CD4-positive, alpha-beta memory T cell (primary cell): ENCODE data around the gene ITGBL1. TPM values are rescaled to one million over a fixed set of nuclear protein-coding genes. Genes with fewer than 3 reads are reported as not detected.

Experiments
- CTCF ChIA-PET: fragments of 350-600 bp; sonication (Branson Sonifier 250); formaldehyde crosslinking; loops from one replicate; lab custom pipeline; 2021; ENCODE audit warnings: inconsistent platforms; ENCODE audit not compliant: partially characterized antibody; lab: Charles Lee
- POLR2A ChIA-PET: fragments of 350-600 bp; sonication (Branson Sonifier 250); formaldehyde crosslinking; loops from one replicate; lab custom pipeline; 2021; ENCODE audit not compliant: partially characterized antibody; lab: Charles Lee
- DNase-seq, 5 donors: peaks; one replicate each; pipeline versions ENCODE4 v3.0.0 to v3.0.0-alpha.2; 2020 to 2022; ENCODE audit warnings: mixed read lengths in 1 of 5
- H3K27ac ChIP-seq: one replicate; pipeline ENCODE4 v1.7.0; 2013; ENCODE audit warnings: low read depth, low read length
- H3K27me3 ChIP-seq: 2 replicates; pipeline ENCODE4 v1.7.0; 2013; ENCODE audit warnings: mild to moderate bottlenecking, low read length, moderate library complexity; ENCODE audit not compliant: insufficient read depth
- H3K36me3 ChIP-seq: 2 replicates; pipeline ENCODE4 v1.7.0; 2013; ENCODE audit warnings: mild to moderate bottlenecking, low read length, moderate library complexity; ENCODE audit not compliant: insufficient read depth
- H3K4me1 ChIP-seq: 2 replicates; pipeline ENCODE4 v1.7.0; 2013; ENCODE audit warnings: mild to moderate bottlenecking, low read length, moderate library complexity; ENCODE audit not compliant: insufficient read depth
- H3K4me3 ChIP-seq, 2 donors: one replicate each; pipeline ENCODE4 v1.7.0; 2013; ENCODE audit warnings: low read length in 2 of 2, mild to moderate bottlenecking in 1 of 2
- H3K9me3 ChIP-seq, 2 donors: one replicate each; pipeline ENCODE4 v1.7.0; 2013; ENCODE audit warnings: low read length in 2 of 2, control low read depth in 1 of 2; ENCODE audit not compliant: control insufficient read depth in 1 of 2
- H3K27ac Mint-ChIP-seq, 7 donors: one replicate each; pipeline ENCODE4 v1.8.0; 2020 to 2021; ENCODE audit warnings: mixed read lengths in 7 of 7, mild to moderate bottlenecking in 6 of 7, inconsistent platforms in 3 of 7, moderate library complexity in 3 of 7
- H3K27me3 Mint-ChIP-seq, 2 donors: one replicate each; pipeline ENCODE4 v1.8.0; 2020 to 2021; ENCODE audit warnings: mixed read lengths in 2 of 2
- H3K36me3 Mint-ChIP-seq, 2 donors: one replicate each; pipeline ENCODE4 v1.8.0; 2020 to 2021; ENCODE audit warnings: mixed read lengths in 2 of 2, inconsistent platforms in 1 of 2, mild to moderate bottlenecking in 1 of 2
- H3K4me1 Mint-ChIP-seq, 4 donors: one replicate each; pipeline ENCODE4 v1.8.0; 2020 to 2021; ENCODE audit warnings: mixed read lengths in 4 of 4, mild to moderate bottlenecking in 1 of 4
- H3K4me3 Mint-ChIP-seq, 8 donors: one replicate each; pipeline ENCODE4 v1.8.0; 2020 to 2021; ENCODE audit warnings: mixed read lengths in 8 of 8, mild to moderate bottlenecking in 7 of 8, moderate library complexity in 6 of 8, inconsistent platforms in 3 of 8
- H3K9me3 Mint-ChIP-seq, 8 donors: one replicate each; pipeline ENCODE4 v1.8.0; 2020 to 2021; ENCODE audit warnings: mixed read lengths in 8 of 8, mild to moderate bottlenecking in 5 of 8, inconsistent platforms in 3 of 8, moderate library complexity in 1 of 8
- intact Hi-C: fragments of 100-400 bp; cut with micrococcal nuclease; formaldehyde crosslinking; loops from one replicate; pipeline ENCODE4 v1.15.1; 2023
- polyA plus RNA-seq, 2 donors: library from polyadenylated mRNA; unstranded; fragments of 300-500 nt; fragmentation: Illumina TruSeq; gene quantifications; one replicate each; pipeline ENCODE4 v1.2.3, GENCODE V29; 2021
- total RNA-seq, 2 experiments: library from RNA; stranded (reverse); gene quantifications; one replicate each; pipeline ENCODE4 v1.2.3, GENCODE V29; 2021

The ITGBL1 gene
- total and polyA plus RNA-seq, 4 experiments from 2014 or later = not detected

GRCh38 chr13:101490406-101491015 lies 38.0 kb downstream of the ITGBL1 start:
- Histone ChIP-seq H3K27ac (no peak overlapping the region), H3K9me3 (no peaks in the 10 kb centered on the region), H3K4me3 (no peak overlapping the region), H3K27me3 (no peaks in the 10 kb centered on the region), H3K36me3 (no peaks in the 10 kb centered on the region), H3K4me1 (no peaks in the 10 kb centered on the region)
- no peaks in the 10 kb centered on the region for H3K36me3 Mint-ChIP-seq
- no peaks in the 10 kb centered on the region for H3K4me1 Mint-ChIP-seq
- no peak for DNase-seq
- ChIA-PET CTCF (no interaction called here), POLR2A (no interaction called here)
- no peak overlapping the region for H3K4me3 Mint-ChIP-seq
- H3K9me3 Mint-ChIP-seq = no peaks in the 10 kb centered on the region
- intact Hi-C loops = no loop called here
- no peaks in the 10 kb centered on the region for H3K27me3 Mint-ChIP-seq
- no peak overlapping the region for H3K27ac Mint-ChIP-seq

- Histone ChIP-seq H3K27me3 (no peaks in the 10 kb centered on the region), H3K36me3 (no peaks in the 10 kb centered on the region), H3K4me3 (no peak overlapping the region), H3K4me1 (no peaks in the 10 kb centered on the region), H3K27ac (no peak overlapping the region), H3K9me3 (no peaks in the 10 kb centered on the region)
- Mint-ChIP-seq H3K36me3 (no peaks in the 10 kb centered on the region), H3K27me3 (peaks cover 0 to 1% of the 10 kb centered on the region in 2 donors), H3K27ac (no peak overlapping the region), H3K4me3 (no peak overlapping the region), H3K4me1 (no peaks in the 10 kb centered on the region), H3K9me3 (no peaks in the 10 kb centered on the region)
- DNase-seq = no peak
- intact Hi-C loops = no loop called here
- CTCF ChIA-PET = no interaction called here
- POLR2A ChIA-PET = no interaction called here
Measured at GRCh38 chr13:101492251-101492910, 39.9 kb downstream of the ITGBL1 start.

GRCh38 chr13:101493541-101493940 lies 41.1 kb downstream of the ITGBL1 start:
- no peak for DNase-seq
- Mint-ChIP-seq H3K4me3 (no peak overlapping the region), H3K27me3 (peaks cover 0 to 1% of the 10 kb centered on the region in 2 donors), H3K4me1 (no peaks in the 10 kb centered on the region), H3K36me3 (no peaks in the 10 kb centered on the region), H3K27ac (no peak overlapping the region), H3K9me3 (no peaks in the 10 kb centered on the region)
- POLR2A ChIA-PET = no interaction called here
- Histone ChIP-seq H3K4me1 (no peaks in the 10 kb centered on the region), H3K27ac (no peak overlapping the region), H3K4me3 (no peak overlapping the region), H3K36me3 (no peaks in the 10 kb centered on the region), H3K27me3 (no peaks in the 10 kb centered on the region), H3K9me3 (no peaks in the 10 kb centered on the region)
- CTCF ChIA-PET = no interaction called here
- intact Hi-C loops = no loop called here

DNA sequence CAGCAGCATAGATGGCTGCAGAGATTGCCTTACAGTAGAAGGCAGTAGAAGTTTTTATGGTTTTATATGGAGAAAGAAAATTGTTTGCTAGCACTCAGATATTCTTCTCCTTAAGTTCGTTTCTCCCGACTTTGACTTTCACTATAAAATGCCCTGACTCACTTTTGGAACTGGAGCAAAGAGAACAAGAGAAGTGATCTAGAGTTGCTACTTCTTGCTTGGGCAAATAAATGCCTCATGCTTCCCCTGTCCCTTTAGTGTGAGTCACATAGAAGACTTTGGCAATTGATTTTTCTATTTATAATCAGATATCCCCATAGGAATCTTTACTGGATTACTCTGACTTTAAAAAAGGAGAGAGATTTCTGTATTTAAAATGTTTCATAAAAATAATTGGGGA lies 46.9 kb downstream of the ITGBL1 start:
- Histone ChIP-seq H3K36me3 (no peaks in the 10 kb centered on the region), H3K27ac (no peak overlapping the region), H3K27me3 (no peaks in the 10 kb centered on the region), H3K9me3 (no peaks in the 10 kb centered on the region), H3K4me1 (no peaks in the 10 kb centered on the region), H3K4me3 (no peak overlapping the region)
- Mint-ChIP-seq H3K36me3 (no peaks in the 10 kb centered on the region), H3K9me3 (no peaks in the 10 kb centered on the region), H3K4me3 (no peak overlapping the region), H3K27ac (no peak overlapping the region), H3K4me1 (no peaks in the 10 kb centered on the region), H3K27me3 (peaks cover 0 to 6% of the 10 kb centered on the region in 2 donors)
- ChIA-PET POLR2A (no interaction called here), CTCF (no interaction called here)
- intact Hi-C loops = no loop called here
- DNase-seq = no peak

- H3K4me1 ChIP-seq = no peaks in the 10 kb centered on the region
- H3K36me3 ChIP-seq = no peaks in the 10 kb centered on the region
- no peak overlapping the region for H3K4me3 Mint-ChIP-seq
- CTCF ChIA-PET = no interaction called here
- no peaks in the 10 kb centered on the region for H3K9me3 ChIP-seq
- no peak for DNase-seq
- no peaks in the 10 kb centered on the region for H3K36me3 Mint-ChIP-seq
- no peak overlapping the region for H3K27ac Mint-ChIP-seq
- POLR2A ChIA-PET = no interaction called here
- H3K27me3 ChIP-seq = no peaks in the 10 kb centered on the region
- intact Hi-C loops = no loop called here
- H3K27ac ChIP-seq = no peak overlapping the region
- no peaks in the 10 kb centered on the region for H3K4me1 Mint-ChIP-seq
- H3K27me3 Mint-ChIP-seq = peaks cover 8 to 12% of the 10 kb centered on the region in 2 donors
- no peaks in the 10 kb centered on the region for H3K9me3 Mint-ChIP-seq
- H3K4me3 ChIP-seq = no peak overlapping the region
Measured at GRCh38 chr13:101502618-101503017, 50.1 kb downstream of the ITGBL1 start.

GRCh38 chr13:101511161-101511560 lies 58.7 kb downstream of the ITGBL1 start:
- Mint-ChIP-seq H3K27ac (no peak overlapping the region), H3K9me3 (peaks cover 0 to 3% (median 0%) of the 10 kb centered on the region in 8 donors), H3K36me3 (no peaks in the 10 kb centered on the region), H3K4me1 (peaks cover 5 to 9% (median 7%) of the 10 kb centered on the region in 4 donors), H3K27me3 (peaks cover 9 to 11% of the 10 kb centered on the region in 2 donors), H3K4me3 (no peak overlapping the region)
- no peaks in the 10 kb centered on the region for H3K36me3 ChIP-seq
- no peak overlapping the region for H3K4me3 ChIP-seq
- CTCF ChIA-PET = interaction anchor here (1.8 to 2.9 kb wide), 2 partner anchors 246 to 1045 kb away, joined by 6 to 10 read pairs; no protein-coding TSS in a partner anchor
- DNase-seq = no peak
- intact Hi-C loops = no loop called here
- POLR2A ChIA-PET = no interaction called here
- no peak overlapping the region for H3K27ac ChIP-seq
- H3K4me1 ChIP-seq = peaks cover 10% of the 10 kb centered on the region
- H3K27me3 ChIP-seq = no peaks in the 10 kb centered on the region
- no peaks in the 10 kb centered on the region for H3K9me3 ChIP-seq

DNA sequence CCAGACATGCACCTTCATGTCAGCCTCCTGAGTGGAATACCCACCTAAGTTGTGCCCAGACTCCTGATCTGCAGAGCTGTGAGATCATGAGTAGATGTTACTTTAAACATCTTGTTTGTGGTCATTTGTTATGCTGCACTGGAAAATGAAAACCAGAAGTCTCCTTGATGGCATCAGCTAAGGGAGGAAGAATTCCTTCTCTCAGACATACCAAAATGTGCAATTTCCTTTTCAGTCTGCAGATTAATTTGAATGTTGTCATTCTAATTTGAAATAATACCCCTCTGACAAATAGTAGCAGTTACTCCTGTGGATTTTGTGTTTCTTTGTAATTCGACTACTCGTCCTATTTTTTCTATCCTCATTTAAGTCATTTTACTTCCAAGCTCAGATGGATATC lies 59.3 kb downstream of the ITGBL1 start:
- no peaks in the 10 kb centered on the region for H3K27me3 ChIP-seq
- no peak overlapping the region for H3K4me3 ChIP-seq
- Mint-ChIP-seq H3K9me3 (peaks cover 0 to 3% (median 0%) of the 10 kb centered on the region in 8 donors), H3K4me1 (peaks cover 5 to 9% (median 7%) of the 10 kb centered on the region in 4 donors), H3K27me3 (peaks cover 8 to 9% of the 10 kb centered on the region in 2 donors), H3K27ac (peak overlapping the region in 1 of 7 donors; percentile 19), H3K36me3 (no peaks in the 10 kb centered on the region), H3K4me3 (no peak overlapping the region)
- no peaks in the 10 kb centered on the region for H3K9me3 ChIP-seq
- H3K4me1 ChIP-seq = peaks cover 10% of the 10 kb centered on the region
- no peak overlapping the region for H3K27ac ChIP-seq
- ChIA-PET POLR2A (no interaction called here), CTCF (interaction anchor here (1.8 to 2.9 kb wide), 2 partner anchors 246 to 1044 kb away, joined by 6 to 10 read pairs; no protein-coding TSS in a partner anchor)
- no peak for DNase-seq
- no peaks in the 10 kb centered on the region for H3K36me3 ChIP-seq
- intact Hi-C loops = no loop called here
